T-cell (primary cell): ENCODE results near the gene HCAR1. TPM values are rescaled to one million over a fixed set of nuclear protein-coding genes. Genes with fewer than 3 reads are reported as not detected.
"Not testable (repeated sequence)": the region's sequence is repeated elsewhere in the genome, so short reads cannot be mapped to it uniquely, and the experiment has no call there.

Experiments used
- ATAC-seq, 4 experiments: fragments of 200-7000 bp in 3 of 4; fragments of 150-1000 bp in 1 of 4; cut with Tn5 transposase; replicated peaks in 1 of 4; 1 replicate in 3 of 4; 2 replicates in 1 of 4; pipeline ENCODE4 v1.10.0; 2021; ENCODE audit warnings: moderate library complexity in 3 of 4, mild to moderate bottlenecking in 2 of 4, moderate number of reproducible peaks in 1 of 4
- CTCF ChIA-PET, 2 donors: fragments of 300-600 bp; sonication (Branson Sonifier 250); formaldehyde crosslinking; loops; one replicate each; lab custom pipeline; 2022; ENCODE audit warnings: antibody characterized with exemption in 2 of 2; lab: Charles Lee
- POLR2A ChIA-PET, 2 donors: fragments of 300-600 bp; sonication (Branson Sonifier 250); formaldehyde crosslinking; loops; one replicate each; lab custom pipeline; 2022; ENCODE audit warnings: antibody characterized with exemption in 2 of 2; lab: Charles Lee
- DNase-seq, 35 experiments: peaks; one replicate each; pipeline versions ENCODE4 v3.0.0 to v3.0.0-alpha.2; 2013 to 2023
- H3K27ac ChIP-seq: one replicate; pipeline ENCODE4 v1.5.1; 2013; ENCODE audit warnings: low read length
- H3K27me3 ChIP-seq, 2 experiments: replicated peaks in 1 of 2; 1 replicate in 1 of 2; 2 replicates in 1 of 2; pipeline versions ENCODE4 v1.6.1 to v1.7.0; 2013; ENCODE audit warnings: low read length in 1 of 2, mixed read lengths in 1 of 2; ENCODE audit not compliant: control insufficient read depth in 2 of 2, insufficient read depth in 2 of 2; ENCODE audit errors: extremely low read depth in 1 of 2
- H3K36me3 ChIP-seq, 2 donors: 1 replicate in 1 of 2; 2 replicates in 1 of 2; pipeline versions ENCODE4 v1.6.1 to v1.7.0; 2013; ENCODE audit warnings: low read length in 1 of 2; ENCODE audit not compliant: control insufficient read depth in 2 of 2, insufficient read depth in 1 of 2; ENCODE audit errors: extremely low read depth in 1 of 2
- H3K4me1 ChIP-seq, 2 experiments: 1 replicate in 1 of 2; 2 replicates in 1 of 2; pipeline versions ENCODE4 v1.6.1 to v1.7.0; 2013; ENCODE audit warnings: low read length in 2 of 2, mixed read lengths in 1 of 2; ENCODE audit not compliant: insufficient read depth in 2 of 2, control insufficient read depth in 1 of 2; ENCODE audit errors: extremely low read depth in 1 of 2
- H3K4me3 ChIP-seq, 2 donors: 1 replicate in 1 of 2; 2 replicates in 1 of 2; pipeline versions ENCODE4 v1.5.1 to v1.7.0; 2013; ENCODE audit warnings: mild to moderate bottlenecking in 2 of 2, low read length in 1 of 2, moderate library complexity in 1 of 2; ENCODE audit not compliant: control insufficient read depth in 1 of 2; ENCODE audit errors: extremely low read depth in 1 of 2
- H3K9me3 ChIP-seq: 2 replicates; pipeline ENCODE4 v1.7.0; 2013
- H3K27ac Mint-ChIP-seq, 2 donors: one replicate each; pipeline ENCODE4 v1.8.0; 2020 to 2021; ENCODE audit warnings: mild to moderate bottlenecking in 2 of 2, mixed read lengths in 2 of 2
- H3K27me3 Mint-ChIP-seq, 2 donors: one replicate each; pipeline ENCODE4 v1.8.0; 2021 to 2022; ENCODE audit warnings: mixed read lengths in 2 of 2
- H3K36me3 Mint-ChIP-seq: one replicate; pipeline ENCODE4 v1.8.0; 2021; ENCODE audit warnings: mixed read lengths
- H3K4me1 Mint-ChIP-seq, 3 donors: one replicate each; pipeline ENCODE4 v1.8.0; 2020 to 2022; ENCODE audit warnings: mixed read lengths in 3 of 3, mild to moderate bottlenecking in 1 of 3
- H3K4me3 Mint-ChIP-seq, 3 donors: one replicate each; pipeline ENCODE4 v1.8.0; 2020 to 2022; ENCODE audit warnings: mild to moderate bottlenecking in 3 of 3, mixed read lengths in 3 of 3, moderate library complexity in 3 of 3
- H3K9me3 Mint-ChIP-seq, 3 donors: one replicate each; pipeline ENCODE4 v1.8.0; 2020 to 2022; ENCODE audit warnings: mixed read lengths in 3 of 3
- WGBS: methylation state at CpG from one replicate; pipeline ENCODE4 v1.1.5; 2013; ENCODE audit warnings: missing lambda C conversion rate; ENCODE audit not compliant: insufficient coverage; 5-methylcytosine and 5-hydroxymethylcytosine counted together
- total RNA-seq, 35 experiments: library from RNA in 6 of 35; stranded (reverse) in 6 of 35; fragments of 120-200 nt in 1 of 35; gene quantifications; one replicate each; pipeline versions ENCODE4 v1.2.1 to v1.2.4 and lab custom pipeline; 2013 to 2026

The HCAR1 gene
- total RNA-seq, 5 donors from 2014 or later (not counting 1 experiment from before 2014, with no cell fraction given): 0.06 to 0.19 TPM; not detected in 3

- 100% methylated on average over 1 of the region's 1 CpG for WGBS
- H3K27ac ChIP-seq, H3K4me1 Mint-ChIP-seq, H3K9me3 ChIP-seq, POLR2A ChIA-PET, ATAC-seq, DNase-seq, H3K36me3 Mint-ChIP-seq, H3K4me1 ChIP-seq, H3K27me3 Mint-ChIP-seq, H3K9me3 Mint-ChIP-seq, H3K36me3 ChIP-seq, CTCF ChIA-PET, H3K27ac Mint-ChIP-seq, H3K4me3 Mint-ChIP-seq, H3K4me3 ChIP-seq, H3K27me3 ChIP-seq: not testable (repeated sequence)
Observed at GRCh38 chr12:122711266-122711665, 19.4 kb downstream of the HCAR1 start.

- H3K9me3 Mint-ChIP-seq, H3K27ac Mint-ChIP-seq, H3K4me1 Mint-ChIP-seq, H3K4me3 Mint-ChIP-seq, H3K36me3 Mint-ChIP-seq, H3K4me1 ChIP-seq, H3K9me3 ChIP-seq, ATAC-seq, DNase-seq, POLR2A ChIA-PET, CTCF ChIA-PET, H3K4me3 ChIP-seq, H3K27ac ChIP-seq, H3K27me3 Mint-ChIP-seq, H3K36me3 ChIP-seq, H3K27me3 ChIP-seq: not testable (repeated sequence)
- WGBS: 100% methylated on average over 2 of the region's 2 CpGs
Observed at GRCh38 chr12:122710341-122710740, 20.3 kb downstream of the HCAR1 start.

GRCh38 chr12:122709287-122709686 is 21.4 kb downstream of the HCAR1 start:
- H3K4me1 Mint-ChIP-seq, H3K27me3 Mint-ChIP-seq, H3K27me3 ChIP-seq, H3K4me3 Mint-ChIP-seq, H3K9me3 Mint-ChIP-seq, H3K4me3 ChIP-seq, POLR2A ChIA-PET, H3K9me3 ChIP-seq, H3K4me1 ChIP-seq, H3K36me3 Mint-ChIP-seq, H3K36me3 ChIP-seq, H3K27ac ChIP-seq, H3K27ac Mint-ChIP-seq, DNase-seq, ATAC-seq, CTCF ChIA-PET: not testable (repeated sequence)
- WGBS: no CpG with 5 or more reads among the region's 3 CpGs

GRCh38 chr12:122703841-122704240 is 26.8 kb downstream of the HCAR1 start:
- CTCF ChIA-PET, H3K27ac Mint-ChIP-seq, H3K9me3 ChIP-seq, H3K27me3 Mint-ChIP-seq, ATAC-seq, H3K4me1 ChIP-seq, H3K27me3 ChIP-seq, H3K4me3 ChIP-seq, H3K36me3 ChIP-seq, H3K27ac ChIP-seq, H3K9me3 Mint-ChIP-seq, H3K36me3 Mint-ChIP-seq, POLR2A ChIA-PET, H3K4me3 Mint-ChIP-seq, H3K4me1 Mint-ChIP-seq, DNase-seq: not testable (repeated sequence)
- no CpG with 5 or more reads among the region's 3 CpGs for WGBS

DNA sequence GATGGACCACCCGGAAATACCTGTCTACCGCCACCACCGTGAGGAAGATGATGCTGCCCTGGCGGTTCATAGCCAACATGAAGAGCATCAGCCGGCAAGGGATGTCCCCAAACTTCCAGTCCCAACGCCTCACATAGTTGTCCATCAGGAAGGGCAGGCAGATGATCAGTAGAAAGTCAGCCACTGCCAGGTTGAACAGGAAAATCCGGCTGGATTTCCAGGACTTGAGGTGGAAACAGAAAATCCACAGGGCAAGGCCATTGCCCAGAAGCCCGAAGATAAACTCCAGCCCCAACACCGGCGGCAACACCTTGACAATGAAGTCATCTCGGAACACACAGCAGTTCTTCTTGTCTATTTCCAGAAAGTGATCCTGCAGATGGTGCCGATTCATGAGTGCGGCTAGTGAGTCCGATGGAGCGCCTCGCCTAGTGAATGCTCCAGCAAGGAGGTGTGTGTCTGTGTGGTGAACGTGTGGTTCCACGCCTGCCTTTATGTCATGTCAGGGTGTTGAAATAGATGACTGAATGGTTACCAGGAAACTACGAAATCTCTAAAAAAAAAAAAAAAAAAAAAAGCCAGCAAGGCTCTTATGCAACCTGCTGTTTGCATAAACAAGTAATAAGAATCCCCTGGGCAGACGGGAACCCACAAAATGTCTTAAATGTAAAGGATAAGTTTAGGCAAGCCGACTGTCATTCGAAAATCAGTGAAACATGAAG is 27.6 kb downstream of the HCAR1 start, which contains the start of gene HCAR2:
HCAR2 (minus strand) TSS at position 468 of the 722 bp plus-strand sequence; CDS start at position 394, 74 bp downstream.
- H3K9me3 Mint-ChIP-seq: not testable (repeated sequence)

DNA sequence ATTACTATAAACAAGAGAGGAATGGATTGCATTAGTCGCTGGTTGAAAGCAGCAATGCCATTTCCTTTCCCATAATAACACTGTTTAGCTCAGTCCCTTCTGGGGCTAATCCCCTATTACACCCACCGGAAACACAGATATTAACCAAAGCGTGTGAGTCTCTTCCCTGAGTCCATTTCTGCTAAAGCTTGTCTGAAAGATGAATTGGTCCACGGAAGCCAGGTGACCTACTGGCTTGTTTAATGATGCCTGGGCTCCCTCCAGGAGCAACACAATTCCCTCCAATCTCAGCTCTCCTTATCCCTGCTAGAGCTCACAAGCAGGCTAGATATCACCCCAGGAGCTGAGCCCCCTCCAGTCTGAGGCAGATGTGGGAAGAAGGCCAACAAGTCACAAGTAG is 29.2 kb downstream of the HCAR1 start:
- H3K27me3 ChIP-seq, H3K4me3 Mint-ChIP-seq, POLR2A ChIA-PET, H3K27me3 Mint-ChIP-seq, ATAC-seq, H3K4me3 ChIP-seq, H3K9me3 Mint-ChIP-seq, H3K36me3 ChIP-seq, CTCF ChIA-PET, H3K4me1 ChIP-seq, H3K36me3 Mint-ChIP-seq, H3K4me1 Mint-ChIP-seq, H3K27ac Mint-ChIP-seq, H3K27ac ChIP-seq, H3K9me3 ChIP-seq, DNase-seq: not testable (repeated sequence)
- WGBS: 90% methylated on average over 3 of the region's 4 CpGs

More for the DNA sequence above, 27.6 kb downstream of the HCAR1 start, which contains the start of gene HCAR2:
- peak in 1 of 35 experiments; percentile 22 for DNase-seq
- H3K4me3 Mint-ChIP-seq, H3K27me3 ChIP-seq, H3K4me1 Mint-ChIP-seq, ATAC-seq, H3K27me3 Mint-ChIP-seq, H3K9me3 ChIP-seq, H3K27ac Mint-ChIP-seq, H3K36me3 Mint-ChIP-seq, CTCF ChIA-PET, H3K4me3 ChIP-seq, H3K4me1 ChIP-seq, H3K36me3 ChIP-seq, H3K27ac ChIP-seq, POLR2A ChIA-PET: not testable (repeated sequence)
- WGBS: 90% methylated on average over 16 of the region's 22 CpGs
